BLaER1 treated with 17β-estradiol and CSF1 and Interleukin-3, amounts not matched to agents 10 nM and 100 nM (cell line): Measurements from ENCODE around the gene MAP3K4.
A peak's percentile ranks its signal among the peaks of the same experiment; 100 is the strongest.

ENCODE experiments used
- H3K27ac ChIP-seq, 11 experiments: shearing (Covaris generic); formaldehyde crosslinking; 2 replicates each; pipeline ENCODE4 v1.8.1; 2022
- H3K27me3 ChIP-seq, 11 experiments: shearing (Covaris generic); formaldehyde crosslinking; 2 replicates each; pipeline ENCODE4 v1.8.1; 2022
- H3K36me3 ChIP-seq, 11 experiments: shearing (Covaris generic); formaldehyde crosslinking; 2 replicates each; pipeline ENCODE4 v1.8.1; 2022
- H3K4me1 ChIP-seq, 10 experiments: shearing (Covaris generic); formaldehyde crosslinking; 2 replicates each; pipeline ENCODE4 v1.8.1; 2022
- H3K4me2 ChIP-seq, 11 experiments: shearing (Covaris generic); formaldehyde crosslinking; 2 replicates each; pipeline ENCODE4 v1.8.1; 2022
- H3K4me3 ChIP-seq, 10 experiments: shearing (Covaris generic); formaldehyde crosslinking; 2 replicates each; pipeline ENCODE4 v1.8.1; 2022
- H3K9ac ChIP-seq, 11 experiments: shearing (Covaris generic); formaldehyde crosslinking; 2 replicates each; pipeline ENCODE4 v1.8.1; 2022
- H3K9me3 ChIP-seq, 11 experiments: shearing (Covaris generic); formaldehyde crosslinking; replicated peaks in 1 of 11; 2 replicates each; pipeline ENCODE4 v1.8.1; 2022
- H4K20me1 ChIP-seq, 11 experiments: shearing (Covaris generic); formaldehyde crosslinking; 2 replicates each; pipeline ENCODE4 v1.8.1; 2022
- Cebpa-rat ChIP-seq, 11 experiments: shearing (Covaris generic); IDR thresholded peaks; 2 replicates each; pipeline ENCODE4 v1.8.1; 2022

MAP3K4 gene

GRCh38 chr6:161125591-161125990, 134.0 kb downstream of the MAP3K4 start:
- no peaks in the 10 kb centered on the region for H3K4me1 ChIP-seq
- H3K27ac ChIP-seq = no peak overlapping the region
- no peaks in the 10 kb centered on the region; a peak in 1 of 22 replicates for H4K20me1 ChIP-seq
- no peak overlapping the region for H3K9ac ChIP-seq
- no peaks in the 10 kb centered on the region for H3K27me3 ChIP-seq
- peaks cover 50 to 95% (median 82%) of the 10 kb centered on the region in 11 experiments for H3K36me3 ChIP-seq
- no peak overlapping the region for H3K4me3 ChIP-seq
- H3K4me2 ChIP-seq = no peak overlapping the region
- TF ChIP-seq Cebpa-rat (IDR thresholded peaks at IDR 0.05) = no peak
- peaks cover 39 to 60% (median 51%) of the 10 kb centered on the region in 11 experiments for H3K9me3 ChIP-seq

GRCh38 chr6:161127071-161127740, 135.6 kb downstream of the MAP3K4 start:
- H3K9me3 ChIP-seq = peaks cover 38 to 49% (median 43%) of the 10 kb centered on the region in 11 experiments
- H3K4me1 ChIP-seq = 0 out of 20 replicates have a peak, but pooled peaks cover 0 to 6% (median 0%) of the 10 kb centered on the region in 10 experiments
- no peaks in the 10 kb centered on the region for H3K27me3 ChIP-seq
- H4K20me1 ChIP-seq = peaks cover 0 to 5% (median 0%) of the 10 kb centered on the region in 11 experiments; a peak in 3 of 22 replicates
- no peak overlapping the region for H3K9ac ChIP-seq
- H3K4me2 ChIP-seq = no peak overlapping the region
- H3K36me3 ChIP-seq = peaks cover 51 to 94% (median 78%) of the 10 kb centered on the region in 11 experiments
- H3K4me3 ChIP-seq = no peak overlapping the region
- no peak for TF ChIP-seq Cebpa-rat (IDR thresholded peaks at IDR 0.05)
- H3K27ac ChIP-seq = no peak overlapping the region

- Histone ChIP-seq H3K27me3 (no peaks in the 10 kb centered on the region), H3K9me3 (peaks cover 27 to 39% (median 33%) of the 10 kb centered on the region in 11 experiments), H3K4me1 (0 out of 20 replicates have a peak, but pooled peaks cover 0 to 6% (median 0%) of the 10 kb centered on the region in 10 experiments), H3K4me2 (no peak overlapping the region), H3K4me3 (no peak overlapping the region), H3K36me3 (peaks cover 48 to 94% (median 76%) of the 10 kb centered on the region in 11 experiments), H4K20me1 (peaks cover 0 to 9% (median 0%) of the 10 kb centered on the region in 11 experiments; a peak in 4 of 22 replicates), H3K9ac (no peak overlapping the region), H3K27ac (no peak overlapping the region)
- no peak for TF ChIP-seq Cebpa-rat (IDR thresholded peaks at IDR 0.05)
These were observed 136.7 kb downstream of the MAP3K4 start for GRCh38 chr6:161128230-161128629.

GRCh38 chr6:161128680-161129196, 137.2 kb downstream of the MAP3K4 start:
- H3K9me3 ChIP-seq = peaks cover 22 to 34% (median 28%) of the 10 kb centered on the region in 11 experiments
- H3K9ac ChIP-seq = no peak overlapping the region
- no peak overlapping the region for H3K4me3 ChIP-seq
- H3K27me3 ChIP-seq = no peaks in the 10 kb centered on the region
- peaks cover 0 to 9% (median 0%) of the 10 kb centered on the region in 11 experiments; a peak in 4 of 22 replicates for H4K20me1 ChIP-seq
- 0 out of 20 replicates have a peak, but pooled peaks cover 0 to 6% (median 0%) of the 10 kb centered on the region in 10 experiments for H3K4me1 ChIP-seq
- no peak overlapping the region for H3K27ac ChIP-seq
- no peak overlapping the region for H3K4me2 ChIP-seq
- H3K36me3 ChIP-seq = peaks cover 43 to 93% (median 76%) of the 10 kb centered on the region in 11 experiments
- TF ChIP-seq Cebpa-rat (IDR thresholded peaks at IDR 0.05) = no peak

GRCh38 chr6:161130541-161130940, 139.0 kb downstream of the MAP3K4 start:
- Histone ChIP-seq H3K4me2 (no peak overlapping the region), H3K27me3 (no peaks in the 10 kb centered on the region), H3K9ac (no peak overlapping the region), H3K36me3 (peaks cover 31 to 85% (median 63%) of the 10 kb centered on the region in 11 experiments), H3K4me3 (no peak overlapping the region), H3K4me1 (peaks cover 4 to 12% (median 7%) of the 10 kb centered on the region in 10 experiments; a peak in 19 of 20 replicates), H4K20me1 (peaks cover 0 to 9% (median 0%) of the 10 kb centered on the region in 11 experiments; a peak in 4 of 22 replicates), H3K9me3 (peaks cover 6 to 16% (median 10%) of the 10 kb centered on the region in 11 experiments; a peak in 18 of 22 replicates), H3K27ac (no peak overlapping the region)
- no peak for TF ChIP-seq Cebpa-rat (IDR thresholded peaks at IDR 0.05)

GRCh38 chr6:161130967-161131766, 139.6 kb downstream of the MAP3K4 start:
- Histone ChIP-seq H3K4me2 (peak overlapping the region in 1 of 11 experiments; percentile 2; a peak in 1 of 22 replicates), H3K4me1 (peaks cover 10 to 19% (median 13%) of the 10 kb centered on the region in 10 experiments), H3K27me3 (no peaks in the 10 kb centered on the region), H3K9ac (no peak overlapping the region), H4K20me1 (peaks cover 0 to 9% (median 0%) of the 10 kb centered on the region in 11 experiments; a peak in 4 of 22 replicates), H3K4me3 (no peak overlapping the region), H3K27ac (no peak overlapping the region), H3K9me3 (peaks cover 0 to 12% (median 5%) of the 10 kb centered on the region in 11 experiments; a peak in 12 of 22 replicates), H3K36me3 (peaks cover 27 to 79% (median 57%) of the 10 kb centered on the region in 11 experiments)
- no peak for TF ChIP-seq Cebpa-rat (IDR thresholded peaks at IDR 0.05)

- no peak overlapping the region for H3K4me2 ChIP-seq
- H3K27me3 ChIP-seq = no peaks in the 10 kb centered on the region
- H3K9ac ChIP-seq = no peak overlapping the region
- H3K4me1 ChIP-seq = peaks cover 19 to 29% (median 23%) of the 10 kb centered on the region in 10 experiments
- peaks cover 15 to 73% (median 45%) of the 10 kb centered on the region in 11 experiments; a peak in 20 of 22 replicates for H3K36me3 ChIP-seq
- peaks cover 0 to 9% (median 0%) of the 10 kb centered on the region in 11 experiments; a peak in 4 of 22 replicates for H4K20me1 ChIP-seq
- no peak for TF ChIP-seq Cebpa-rat (IDR thresholded peaks at IDR 0.05)
- no peak overlapping the region for H3K4me3 ChIP-seq
- 0 out of 22 replicates have a peak, but pooled peaks cover 0 to under 1% (median 0%) of the 10 kb centered on the region in 11 experiments for H3K9me3 ChIP-seq
- H3K27ac ChIP-seq = no peak overlapping the region
These were observed 140.8 kb downstream of the MAP3K4 start for GRCh38 chr6:161132384-161132783.

- no peak for TF ChIP-seq Cebpa-rat (IDR thresholded peaks at IDR 0.05)
- no peak overlapping the region for H3K4me3 ChIP-seq
- H3K36me3 ChIP-seq = peaks cover 9 to 61% (median 33%) of the 10 kb centered on the region in 11 experiments; a peak in 19 of 22 replicates
These were observed 142.4 kb downstream of the MAP3K4 start for GRCh38 chr6:161133963-161134362.

More at GRCh38 chr6:161133963-161134362, 142.4 kb downstream of the MAP3K4 start:
- Histone ChIP-seq H3K9ac (no peak overlapping the region), H3K27ac (no peak overlapping the region), H3K4me1 (peaks cover 21 to 40% (median 32%) of the 10 kb centered on the region in 10 experiments), H4K20me1 (peaks cover 0 to 10% (median 0%) of the 10 kb centered on the region in 11 experiments; a peak in 7 of 22 replicates), H3K4me2 (no peak overlapping the region), H3K9me3 (no peaks in the 10 kb centered on the region), H3K27me3 (no peaks in the 10 kb centered on the region)
